ENCODE data around the gene SPOCK3.
"Not testable (repeated sequence)": the region's sequence is repeated elsewhere in the genome, so short reads cannot be mapped to it uniquely, and the experiment has no call there.

SPOCK3 gene

GRCh38 chr4:166882221-166882620 lies 352.1 kb downstream of the SPOCK3 start:
- Histone ChIP-seq H3K36me3 (ENCODE audit: insufficient read depth, low read length) (no peaks in the 10 kb centered on the region), H3K4me1 (ENCODE audit: insufficient read depth, low read length) (no peaks in the 10 kb centered on the region), H3K9ac (ENCODE audit: low read depth, low read length) (no peak overlapping the region), H3K27me3 (ENCODE audit: insufficient read depth, low read length, poor library complexity) (no peaks in the 10 kb centered on the region), H3K9me3 (ENCODE audit: insufficient read depth, low read length, severe bottlenecking) (no peaks in the 10 kb centered on the region), H3K79me2 (ENCODE audit: insufficient read depth, low read length) (no peaks in the 10 kb centered on the region), H3K27ac (ENCODE audit: low read length) (no peak overlapping the region), H2AFZ (ENCODE audit: low read depth, low read length) (no peak overlapping the region), H4K20me1 (ENCODE audit: insufficient read depth, low read length) (no peaks in the 10 kb centered on the region), H3K4me2 (ENCODE audit: insufficient read depth, low read length) (no peak overlapping the region), H3K4me3 (ENCODE audit: low read depth in 1 of 2, low read length in 2 of 2) (no peak overlapping the region)
- TF ChIP-seq, protein P1, sequence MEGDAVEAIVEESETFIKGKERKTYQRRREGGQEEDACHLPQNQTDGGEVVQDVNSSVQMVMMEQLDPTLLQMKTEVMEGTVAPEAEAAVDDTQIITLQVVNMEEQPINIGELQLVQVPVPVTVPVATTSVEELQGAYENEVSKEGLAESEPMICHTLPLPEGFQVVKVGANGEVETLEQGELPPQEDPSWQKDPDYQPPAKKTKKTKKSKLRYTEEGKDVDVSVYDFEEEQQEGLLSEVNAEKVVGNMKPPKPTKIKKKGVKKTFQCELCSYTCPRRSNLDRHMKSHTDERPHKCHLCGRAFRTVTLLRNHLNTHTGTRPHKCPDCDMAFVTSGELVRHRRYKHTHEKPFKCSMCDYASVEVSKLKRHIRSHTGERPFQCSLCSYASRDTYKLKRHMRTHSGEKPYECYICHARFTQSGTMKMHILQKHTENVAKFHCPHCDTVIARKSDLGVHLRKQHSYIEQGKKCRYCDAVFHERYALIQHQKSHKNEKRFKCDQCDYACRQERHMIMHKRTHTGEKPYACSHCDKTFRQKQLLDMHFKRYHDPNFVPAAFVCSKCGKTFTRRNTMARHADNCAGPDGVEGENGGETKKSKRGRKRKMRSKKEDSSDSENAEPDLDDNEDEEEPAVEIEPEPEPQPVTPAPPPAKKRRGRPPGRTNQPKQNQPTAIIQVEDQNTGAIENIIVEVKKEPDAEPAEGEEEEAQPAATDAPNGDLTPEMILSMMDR (IDR thresholded peaks at IDR 0.05; ENCODE audit: borderline replicate concordance, extremely low read depth, low read length, poor library complexity, severe bottlenecking), result no peak
- TF ChIP-seq EZH2 (IDR thresholded peaks at IDR 0.05; ENCODE audit: borderline replicate concordance, low read depth, low read length, severe bottlenecking), result no peak
- DNase-seq (no peak), ATAC-seq (ENCODE audit: insufficient read depth, low read depth) (no peak)

DNA sequence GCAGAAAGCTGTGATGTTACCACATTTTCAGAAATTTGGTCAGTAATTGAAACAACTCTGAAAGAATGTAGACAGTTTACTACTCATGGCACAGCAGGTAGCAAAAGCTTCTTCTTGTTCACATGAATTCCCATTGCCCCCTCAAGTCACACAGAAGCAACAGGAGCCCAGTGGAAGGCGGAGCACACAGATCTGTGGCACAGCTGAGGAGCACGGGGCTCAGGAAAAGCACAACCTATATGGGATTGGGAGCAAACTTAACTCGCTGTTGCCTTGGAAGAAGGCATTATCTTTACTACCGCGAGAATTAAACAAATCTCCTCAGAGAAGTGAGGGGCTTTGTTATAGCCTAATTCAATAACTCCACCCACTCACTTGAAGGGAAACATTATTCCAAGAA lies 358.5 kb downstream of the SPOCK3 start:
- Histone ChIP-seq H3K36me3 (ENCODE audit: insufficient read depth, low read length) (no peaks in the 10 kb centered on the region), H3K4me1 (ENCODE audit: insufficient read depth, low read length) (no peaks in the 10 kb centered on the region), H3K4me3 (ENCODE audit: low read depth in 1 of 2, low read length in 2 of 2) (no peak overlapping the region), H3K27ac (ENCODE audit: low read length) (no peak overlapping the region), H2AFZ (ENCODE audit: low read depth, low read length) (no peak overlapping the region), H3K27me3 (ENCODE audit: insufficient read depth, low read length, poor library complexity) (no peaks in the 10 kb centered on the region), H3K9ac (ENCODE audit: low read depth, low read length) (no peak overlapping the region), H3K9me3 (ENCODE audit: insufficient read depth, low read length, severe bottlenecking) (no peaks in the 10 kb centered on the region), H3K79me2 (ENCODE audit: insufficient read depth, low read length) (no peaks in the 10 kb centered on the region), H3K4me2 (ENCODE audit: insufficient read depth, low read length) (no peak overlapping the region), H4K20me1 (ENCODE audit: insufficient read depth, low read length) (no peaks in the 10 kb centered on the region)
- DNase-seq (no peak), ATAC-seq (ENCODE audit: insufficient read depth, low read depth) (no peak)
- no peak for TF ChIP-seq EZH2 (IDR thresholded peaks at IDR 0.05; ENCODE audit: borderline replicate concordance, low read depth, low read length, severe bottlenecking)
- TF ChIP-seq, protein P1 (IDR thresholded peaks at IDR 0.05; ENCODE audit: borderline replicate concordance, extremely low read depth, low read length, poor library complexity, severe bottlenecking), result no peak

- no peaks in the 10 kb centered on the region for H3K4me1 ChIP-seq (ENCODE audit: insufficient read depth, low read length)
- no peaks in the 10 kb centered on the region for H3K36me3 ChIP-seq (ENCODE audit: insufficient read depth, low read length)
- H3K27ac ChIP-seq (ENCODE audit: low read length), result no peak overlapping the region
- H3K9ac ChIP-seq (ENCODE audit: low read depth, low read length), result no peak overlapping the region
- H4K20me1 ChIP-seq (ENCODE audit: insufficient read depth, low read length), result no peaks in the 10 kb centered on the region
- H2AFZ ChIP-seq (ENCODE audit: low read depth, low read length), result no peak overlapping the region
- no peak overlapping the region for H3K4me2 ChIP-seq (ENCODE audit: insufficient read depth, low read length)
- no peaks in the 10 kb centered on the region for H3K79me2 ChIP-seq (ENCODE audit: insufficient read depth, low read length)
- ATAC-seq (ENCODE audit: insufficient read depth, low read depth), result no peak
- H3K9me3 ChIP-seq (ENCODE audit: insufficient read depth, low read length, severe bottlenecking), result no peaks in the 10 kb centered on the region
- TF ChIP-seq, protein P1 (IDR thresholded peaks at IDR 0.05; ENCODE audit: borderline replicate concordance, extremely low read depth, low read length, poor library complexity, severe bottlenecking), result no peak
- no peak for TF ChIP-seq EZH2 (IDR thresholded peaks at IDR 0.05; ENCODE audit: borderline replicate concordance, low read depth, low read length, severe bottlenecking)
- no peaks in the 10 kb centered on the region for H3K27me3 ChIP-seq (ENCODE audit: insufficient read depth, low read length, poor library complexity)
- DNase-seq, result no peak
- no peak overlapping the region for H3K4me3 ChIP-seq (ENCODE audit: low read depth in 1 of 2, low read length in 2 of 2)
These were observed 372.3 kb downstream of the SPOCK3 start for GRCh38 chr4:166862032-166862431.

DNA sequence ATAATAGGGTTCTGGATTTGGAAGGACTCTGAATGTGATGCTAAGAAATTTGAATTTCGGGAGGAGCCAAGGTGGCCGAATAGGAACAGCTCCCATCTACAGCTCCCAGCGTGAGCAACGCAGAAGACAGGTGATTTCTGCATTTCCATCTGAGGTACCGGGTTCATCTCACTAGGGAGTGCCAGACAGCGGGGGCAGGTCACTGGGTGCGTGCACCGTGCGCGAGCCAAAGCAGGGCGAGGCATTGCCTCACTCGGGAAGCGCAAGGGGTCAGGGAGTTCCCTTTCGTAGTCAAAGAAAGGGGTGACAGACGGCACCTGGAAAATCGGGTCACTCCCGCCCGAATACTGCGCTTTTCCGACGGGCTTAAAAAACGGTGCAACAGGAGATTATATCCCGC lies 383.9 kb downstream of the SPOCK3 start:
- not testable (repeated sequence) for H3K9me3 ChIP-seq (ENCODE audit: insufficient read depth, low read length, severe bottlenecking); H3K36me3 ChIP-seq (ENCODE audit: insufficient read depth, low read length); H3K27ac ChIP-seq (ENCODE audit: low read length); DNase-seq; H3K79me2 ChIP-seq (ENCODE audit: insufficient read depth, low read length); H2AFZ ChIP-seq (ENCODE audit: low read depth, low read length); H3K4me3 ChIP-seq (ENCODE audit: low read depth in 1 of 2, low read length in 2 of 2); H3K27me3 ChIP-seq (ENCODE audit: insufficient read depth, low read length, poor library complexity); H3K4me2 ChIP-seq (ENCODE audit: insufficient read depth, low read length); H3K4me1 ChIP-seq (ENCODE audit: insufficient read depth, low read length); H3K9ac ChIP-seq (ENCODE audit: low read depth, low read length); ATAC-seq (ENCODE audit: insufficient read depth, low read depth); H4K20me1 ChIP-seq (ENCODE audit: insufficient read depth, low read length)

All from DND-41 (cell line).